CD4-positive, alpha-beta T cell (primary cell): ENCODE measurements around the gene PPP1R1A. TPM values are rescaled to one million over a fixed set of nuclear protein-coding genes. Genes with fewer than 3 reads are reported as not detected.

Experiments used
- ATAC-seq: fragments of 200-7000 bp; cut with Tn5 transposase; one replicate; pipeline ENCODE4 v1.10.0; 2022; ENCODE audit warnings: mild to moderate bottlenecking; ENCODE audit not compliant: poor library complexity
- CTCF ChIA-PET: fragments of 350-600 bp; sonication (Branson Sonifier 250); formaldehyde crosslinking; loops from one replicate; lab custom pipeline; 2021; ENCODE audit warnings: antibody characterized with exemption, inconsistent platforms; lab: Charles Lee
- POLR2A ChIA-PET: fragments of 350-600 bp; sonication (Branson Sonifier 250); formaldehyde crosslinking; loops from one replicate; lab custom pipeline; 2021; ENCODE audit warnings: antibody characterized with exemption, inconsistent platforms; lab: Charles Lee
- DNase-seq, 14 experiments: peaks; one replicate each; pipeline ENCODE4 v3.0.0-alpha.2; 2013 to 2020; ENCODE audit warnings: mixed read lengths in 2 of 14
- H3K27ac ChIP-seq, 2 donors: one replicate each; pipeline versions ENCODE4 v1.5.1 to v1.7.0; 2013; ENCODE audit warnings: low read length in 2 of 2, low read depth in 1 of 2, mild to moderate bottlenecking in 1 of 2
- H3K27me3 ChIP-seq, 2 experiments: 1 replicate in 1 of 2; 2 replicates in 1 of 2; pipeline versions ENCODE4 v1.6.1 to v1.7.0; 2013; ENCODE audit warnings: low read length in 2 of 2, control low read depth in 1 of 2, mild to moderate bottlenecking in 1 of 2, moderate library complexity in 1 of 2; ENCODE audit not compliant: insufficient read depth in 2 of 2, control insufficient read depth in 1 of 2
- H3K36me3 ChIP-seq: one replicate; pipeline ENCODE4 v1.6.1; 2013; ENCODE audit warnings: low read length, control low read depth; ENCODE audit not compliant: insufficient read depth
- H3K4me1 ChIP-seq: one replicate; pipeline ENCODE4 v1.6.1; 2013; ENCODE audit warnings: low read length, control low read depth; ENCODE audit not compliant: insufficient read depth
- H3K4me3 ChIP-seq: one replicate; pipeline ENCODE4 v1.5.1; 2013; ENCODE audit warnings: mild to moderate bottlenecking, low read length, moderate library complexity
- H3K9me3 ChIP-seq, 2 experiments: 1 replicate in 1 of 2; 2 replicates in 1 of 2; pipeline versions ENCODE4 v1.6.1 to v1.7.0; 2013; ENCODE audit warnings: low read length in 2 of 2, mild to moderate bottlenecking in 2 of 2, control low read depth in 1 of 2, moderate library complexity in 1 of 2; ENCODE audit not compliant: control insufficient read depth in 1 of 2, insufficient read depth in 1 of 2
- H3K27ac Mint-ChIP-seq: one replicate; pipeline ENCODE4 v1.8.0; 2020; ENCODE audit warnings: mixed read lengths
- H3K27me3 Mint-ChIP-seq: one replicate; pipeline ENCODE4 v1.8.0; 2021; ENCODE audit warnings: mixed read lengths
- H3K36me3 Mint-ChIP-seq: one replicate; pipeline ENCODE4 v1.8.0; 2021; ENCODE audit warnings: low read depth, mixed read lengths
- H3K4me1 Mint-ChIP-seq: one replicate; pipeline ENCODE4 v1.8.0; 2021; ENCODE audit warnings: low read depth, mixed read lengths
- H3K4me3 Mint-ChIP-seq: one replicate; pipeline ENCODE4 v1.8.0; 2020; ENCODE audit warnings: mild to moderate bottlenecking, mixed read lengths
- H3K9me3 Mint-ChIP-seq: one replicate; pipeline ENCODE4 v1.8.0; 2020; ENCODE audit warnings: mixed read lengths
- intact Hi-C, 2 experiments: fragments of 100-400 bp; cut with DNase I in 1 of 2; cut with micrococcal nuclease in 1 of 2; formaldehyde crosslinking; loops; one replicate each; pipeline versions ENCODE4 v1.15.1 to v1.9.0; 2023 to 2025; cut with DNase I, micrococcal nuclease
- total RNA-seq, 174 experiments: library from RNA in 2 of 174; stranded (reverse) in 2 of 174; gene quantifications; one replicate each; pipeline ENCODE4 v1.2.3 and lab custom pipeline; 2021 to 2026
- TF ChIP-seq, protein P1 (sequence below): fragments of 200-600 bp; IDR thresholded peaks from one replicate; pipeline ENCODE4 v1.8.0; 2022; ENCODE audit warnings: antibody characterized with exemption, mild to moderate bottlenecking

PPP1R1A gene
- total RNA-seq, 2 experiments from 2014 or later, result not detected

DNA sequence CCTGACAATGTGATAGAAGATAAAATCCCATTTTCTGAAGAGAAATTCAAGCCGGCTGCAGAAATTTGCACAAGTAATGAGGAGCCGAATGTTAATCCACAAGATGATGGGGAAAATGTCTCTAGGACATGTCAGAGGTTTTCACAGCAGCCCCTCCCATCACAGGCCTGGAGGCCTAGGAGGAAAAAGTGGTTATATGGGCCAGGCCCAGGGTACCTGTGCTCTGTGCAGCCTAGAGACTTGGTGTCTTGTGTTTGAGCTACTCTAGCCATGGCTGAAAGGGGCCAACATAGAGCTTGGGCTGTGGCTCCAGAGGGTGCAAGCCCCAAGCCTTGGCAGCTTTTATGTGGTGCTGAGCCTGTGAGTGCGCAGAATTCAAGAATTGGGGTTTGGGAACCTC, 38.8 kb upstream of the PPP1R1A start:
- intact Hi-C loops, result no loop called here
- Mint-ChIP-seq H3K4me1 (no peaks in the 10 kb centered on the region), H3K4me3 (no peak overlapping the region), H3K27me3 (peaks cover 86% of the 10 kb centered on the region), H3K9me3 (no peaks in the 10 kb centered on the region), H3K36me3 (no peaks in the 10 kb centered on the region), H3K27ac (no peak overlapping the region)
- ATAC-seq (no peak), DNase-seq (no peak)
- no peaks in the 10 kb centered on the region for H3K4me1 ChIP-seq
- H3K4me3 ChIP-seq, result no peak overlapping the region
- H3K36me3 ChIP-seq, result no peaks in the 10 kb centered on the region
- peaks cover 5 to 9% of the 10 kb centered on the region in 2 experiments for H3K9me3 ChIP-seq
- TF ChIP-seq, protein P1, sequence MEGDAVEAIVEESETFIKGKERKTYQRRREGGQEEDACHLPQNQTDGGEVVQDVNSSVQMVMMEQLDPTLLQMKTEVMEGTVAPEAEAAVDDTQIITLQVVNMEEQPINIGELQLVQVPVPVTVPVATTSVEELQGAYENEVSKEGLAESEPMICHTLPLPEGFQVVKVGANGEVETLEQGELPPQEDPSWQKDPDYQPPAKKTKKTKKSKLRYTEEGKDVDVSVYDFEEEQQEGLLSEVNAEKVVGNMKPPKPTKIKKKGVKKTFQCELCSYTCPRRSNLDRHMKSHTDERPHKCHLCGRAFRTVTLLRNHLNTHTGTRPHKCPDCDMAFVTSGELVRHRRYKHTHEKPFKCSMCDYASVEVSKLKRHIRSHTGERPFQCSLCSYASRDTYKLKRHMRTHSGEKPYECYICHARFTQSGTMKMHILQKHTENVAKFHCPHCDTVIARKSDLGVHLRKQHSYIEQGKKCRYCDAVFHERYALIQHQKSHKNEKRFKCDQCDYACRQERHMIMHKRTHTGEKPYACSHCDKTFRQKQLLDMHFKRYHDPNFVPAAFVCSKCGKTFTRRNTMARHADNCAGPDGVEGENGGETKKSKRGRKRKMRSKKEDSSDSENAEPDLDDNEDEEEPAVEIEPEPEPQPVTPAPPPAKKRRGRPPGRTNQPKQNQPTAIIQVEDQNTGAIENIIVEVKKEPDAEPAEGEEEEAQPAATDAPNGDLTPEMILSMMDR, result no peak
- ChIA-PET POLR2A (no interaction called here), CTCF (no interaction called here)
- H3K27ac ChIP-seq, result no peak overlapping the region
- H3K27me3 ChIP-seq, result peaks cover 20 to 24% of the 10 kb centered on the region in 2 experiments

DNA sequence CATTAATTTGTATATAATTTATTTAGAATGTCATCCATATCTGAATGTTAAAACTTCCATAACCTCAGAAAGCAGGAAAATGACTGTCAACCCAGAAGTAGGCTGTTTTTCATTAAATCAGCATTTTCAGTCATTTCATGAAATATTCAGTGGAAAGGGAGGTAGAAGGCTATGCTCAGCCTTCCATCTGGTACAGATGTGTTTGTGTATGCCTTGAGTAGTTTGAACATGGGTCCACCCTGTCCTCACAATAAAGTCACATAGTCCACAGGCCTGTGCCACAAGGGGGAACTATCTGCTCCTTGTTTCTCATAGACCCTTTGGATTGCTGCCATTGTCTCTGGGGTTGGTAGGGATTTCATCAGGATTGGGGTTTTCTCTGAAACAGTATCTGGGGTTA, 37.1 kb upstream of the PPP1R1A start:
- no peaks in the 10 kb centered on the region for H3K4me1 ChIP-seq
- intact Hi-C loops, result no loop called here
- TF ChIP-seq, protein P1, result no peak
- Mint-ChIP-seq H3K4me3 (no peak overlapping the region), H3K27me3 (peaks cover 94% of the 10 kb centered on the region), H3K36me3 (no peaks in the 10 kb centered on the region), H3K9me3 (no peaks in the 10 kb centered on the region), H3K27ac (no peak overlapping the region), H3K4me1 (no peaks in the 10 kb centered on the region)
- no peak overlapping the region for H3K27ac ChIP-seq
- DNase-seq (no peak), ATAC-seq (no peak)
- H3K9me3 ChIP-seq, result peaks cover 5 to 9% of the 10 kb centered on the region in 2 experiments
- H3K4me3 ChIP-seq, result no peak overlapping the region
- H3K27me3 ChIP-seq, result peaks cover 17 to 29% of the 10 kb centered on the region in 2 experiments
- POLR2A ChIA-PET, result no interaction called here
- H3K36me3 ChIP-seq, result no peaks in the 10 kb centered on the region
- CTCF ChIA-PET, result no interaction called here

DNA sequence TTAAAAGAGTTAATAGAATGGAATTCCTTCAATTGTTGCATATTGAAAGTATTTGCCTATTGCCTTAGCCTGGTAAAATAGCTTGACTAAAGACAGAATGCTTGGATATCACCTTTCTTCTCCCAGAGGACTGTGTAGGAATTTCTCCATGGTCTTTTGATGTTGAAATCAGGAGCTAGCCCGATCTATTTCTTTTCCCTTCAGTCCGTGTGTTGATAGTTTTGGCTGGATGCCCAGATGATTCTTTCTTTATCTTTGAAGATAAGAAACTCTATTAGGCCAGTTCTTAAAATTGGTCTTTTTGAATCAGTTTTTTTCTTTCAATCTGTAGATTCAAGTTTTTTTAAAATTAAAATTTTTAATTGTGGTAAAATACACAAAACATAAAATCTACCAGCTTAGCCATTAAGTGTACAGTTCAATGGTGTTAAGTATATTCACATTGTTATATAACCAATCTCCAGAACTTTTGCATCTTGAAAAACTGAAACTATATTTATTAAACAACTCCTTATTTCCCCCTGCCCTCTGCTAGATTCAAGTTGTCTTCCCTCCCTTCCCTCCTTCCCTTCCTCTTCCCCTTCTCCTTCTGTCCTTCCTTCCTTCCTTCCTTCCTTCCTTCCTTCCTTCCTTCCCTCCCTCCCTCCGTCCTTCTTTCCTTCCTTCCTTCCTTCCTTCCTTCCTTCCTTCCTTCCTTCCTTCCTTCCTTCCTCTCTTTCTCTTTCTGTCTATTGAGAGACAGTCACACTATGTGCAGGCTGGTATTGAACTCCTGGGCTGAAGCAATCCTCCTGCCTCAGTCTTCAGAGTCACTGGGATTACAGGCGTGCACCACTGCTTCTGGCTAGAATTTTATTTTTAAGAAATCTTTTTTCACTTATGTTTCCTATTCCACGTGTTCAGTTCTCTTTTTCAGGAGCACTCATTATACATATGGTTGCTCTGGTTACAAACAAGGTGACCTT, 36.1 kb upstream of the PPP1R1A start:
- H3K4me3 Mint-ChIP-seq, result no peak overlapping the region
- H3K27me3 Mint-ChIP-seq, result peaks cover 85% of the 10 kb centered on the region
- CTCF ChIA-PET, result no interaction called here
- TF ChIP-seq, protein P1, result no peak
- H3K27me3 ChIP-seq, result peaks cover 17 to 29% of the 10 kb centered on the region in 2 experiments
- no peak overlapping the region for H3K4me3 ChIP-seq
- no peak overlapping the region for H3K27ac Mint-ChIP-seq
- no peak for ATAC-seq
- H3K4me1 ChIP-seq, result no peaks in the 10 kb centered on the region
- H3K9me3 ChIP-seq, result peaks cover 5 to 9% of the 10 kb centered on the region in 2 experiments
- no peaks in the 10 kb centered on the region for H3K36me3 Mint-ChIP-seq
- H3K9me3 Mint-ChIP-seq, result no peaks in the 10 kb centered on the region
- no peak for DNase-seq
- H3K4me1 Mint-ChIP-seq, result no peaks in the 10 kb centered on the region
- H3K36me3 ChIP-seq, result no peaks in the 10 kb centered on the region
- H3K27ac ChIP-seq, result no peak overlapping the region
- intact Hi-C loops, result no loop called here
- POLR2A ChIA-PET, result no interaction called here
